RWPE1 (cell line): ENCODE results near the gene RIT1.
"Not testable (repeated sequence)": the region's sequence is repeated elsewhere in the genome, so short reads cannot be mapped to it uniquely, and the experiment has no call there.

ENCODE experiments used
- CTCF ChIA-PET: fragments of 350-600 bp; sonication (Branson Sonifier 250); formaldehyde crosslinking; extraction: SDS; loops from one replicate; lab custom pipeline; 2021; lab: Yijun Ruan, JAX
- POLR2A ChIA-PET: fragments of 400-600 bp; formaldehyde crosslinking; extraction: SDS; loops from one replicate; lab custom pipeline; 2020; ENCODE audit warnings: antibody characterized with exemption; ENCODE audit not compliant: low non-redundant PET; lab: Yijun Ruan, JAX
- DNase-seq: peaks from one replicate; pipeline ENCODE4 v3.0.0; 2012; ENCODE audit warnings: low spot score
- H3K27ac ChIP-seq: fragments of 450-650 bp; 2 replicates; pipeline ENCODE4 v1.5.1; 2017
- TF ChIP-seq, protein P1 (sequence below): fragments of 450-650 bp; conservative IDR thresholded peaks from 2 replicates; pipeline ENCODE4 v1.5.1; 2017; ENCODE audit warnings: low read depth, mild to moderate bottlenecking

RIT1 gene

DNA sequence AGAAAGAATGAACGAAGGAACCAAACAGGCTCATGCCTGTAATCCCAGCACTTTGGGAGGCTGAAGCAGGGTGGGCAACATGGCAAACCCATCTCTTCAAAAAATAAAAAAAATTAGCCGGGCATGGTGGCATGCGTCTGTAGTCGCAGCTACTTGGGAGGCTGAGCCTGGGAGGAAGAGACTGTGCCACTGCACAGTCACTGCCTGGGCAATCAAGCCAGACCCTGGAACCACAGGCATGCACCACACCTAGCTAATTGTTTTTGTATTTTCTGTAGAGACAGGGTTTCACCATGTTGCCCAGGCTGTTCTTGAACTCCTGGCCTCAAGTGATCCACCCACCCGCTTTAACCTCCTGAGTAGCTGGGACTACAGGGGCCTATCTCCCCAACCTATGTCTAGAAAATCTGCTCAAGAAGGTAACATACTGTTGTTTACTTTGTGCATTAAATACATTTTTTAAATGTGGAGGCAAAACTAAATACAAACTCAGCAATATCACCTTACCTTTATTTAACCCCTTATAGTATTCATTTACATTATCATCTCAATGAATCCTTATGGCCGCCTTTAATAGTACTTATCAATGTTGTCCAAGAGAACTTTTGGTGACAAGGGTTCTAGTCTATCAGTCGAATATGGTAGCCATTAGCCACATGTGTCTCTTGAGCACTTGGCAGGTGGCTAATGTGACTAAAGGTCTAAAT, 20.3 kb upstream of the RIT1 start:
- POLR2A ChIA-PET, result interaction anchor here (0.6 to 0.7 kb wide), 2 partner anchors 43 to 54 kb away, joined by 3 to 4 read pairs; no protein-coding TSS in a partner anchor
- TF ChIP-seq, protein P1, sequence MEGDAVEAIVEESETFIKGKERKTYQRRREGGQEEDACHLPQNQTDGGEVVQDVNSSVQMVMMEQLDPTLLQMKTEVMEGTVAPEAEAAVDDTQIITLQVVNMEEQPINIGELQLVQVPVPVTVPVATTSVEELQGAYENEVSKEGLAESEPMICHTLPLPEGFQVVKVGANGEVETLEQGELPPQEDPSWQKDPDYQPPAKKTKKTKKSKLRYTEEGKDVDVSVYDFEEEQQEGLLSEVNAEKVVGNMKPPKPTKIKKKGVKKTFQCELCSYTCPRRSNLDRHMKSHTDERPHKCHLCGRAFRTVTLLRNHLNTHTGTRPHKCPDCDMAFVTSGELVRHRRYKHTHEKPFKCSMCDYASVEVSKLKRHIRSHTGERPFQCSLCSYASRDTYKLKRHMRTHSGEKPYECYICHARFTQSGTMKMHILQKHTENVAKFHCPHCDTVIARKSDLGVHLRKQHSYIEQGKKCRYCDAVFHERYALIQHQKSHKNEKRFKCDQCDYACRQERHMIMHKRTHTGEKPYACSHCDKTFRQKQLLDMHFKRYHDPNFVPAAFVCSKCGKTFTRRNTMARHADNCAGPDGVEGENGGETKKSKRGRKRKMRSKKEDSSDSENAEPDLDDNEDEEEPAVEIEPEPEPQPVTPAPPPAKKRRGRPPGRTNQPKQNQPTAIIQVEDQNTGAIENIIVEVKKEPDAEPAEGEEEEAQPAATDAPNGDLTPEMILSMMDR, result no peak
- no peak for DNase-seq
- peak overlapping the region; percentile 57 for H3K27ac ChIP-seq
- CTCF ChIA-PET, result no interaction called here

DNA sequence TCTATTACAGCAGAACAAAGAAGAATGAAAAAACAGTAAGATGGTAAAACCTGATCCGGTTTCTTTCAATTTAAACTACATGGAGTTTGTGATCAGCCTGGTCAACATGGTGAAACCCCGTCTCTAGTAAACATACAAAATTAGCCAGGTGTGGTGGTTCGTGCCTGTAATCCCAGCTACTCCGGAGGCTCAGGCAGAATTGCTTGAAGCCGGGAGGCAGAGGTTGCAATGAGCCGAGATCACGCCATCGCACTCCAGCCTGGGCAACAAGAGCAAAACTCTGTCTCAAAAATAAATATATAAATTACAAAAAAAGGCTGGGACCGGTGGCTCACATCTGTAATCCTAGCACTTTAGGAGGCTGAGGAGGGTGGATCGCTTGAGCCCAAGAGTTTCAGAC, 19.6 kb upstream of the RIT1 start:
- DNase-seq, CTCF ChIA-PET, POLR2A ChIA-PET: not testable (repeated sequence)
- H3K27ac ChIP-seq, result peak overlapping the region; percentile 57

DNA sequence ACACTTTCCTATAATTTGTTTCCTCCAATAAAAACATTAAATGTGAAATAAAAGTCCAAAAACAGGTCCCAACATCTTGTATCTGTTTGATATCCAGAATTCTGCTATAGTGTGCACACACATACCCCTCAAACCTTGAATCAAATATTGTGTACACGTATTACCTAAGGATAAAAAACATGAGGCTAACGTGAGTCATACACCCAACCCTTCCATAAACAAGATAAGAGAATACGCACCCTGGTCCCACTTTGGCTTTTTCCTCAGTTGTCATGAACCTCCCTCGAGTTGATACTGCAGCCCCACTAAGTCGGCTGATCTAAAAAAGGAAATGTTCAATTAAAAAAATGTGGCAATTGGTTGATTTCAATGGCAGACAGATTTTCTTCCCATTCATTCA, 17.9 kb upstream of the RIT1 start:
- DNase-seq, result no peak
- POLR2A ChIA-PET, result no interaction called here
- CTCF ChIA-PET, result no interaction called here
- H3K27ac ChIP-seq, result no peak overlapping the region
- TF ChIP-seq, protein P1, result no peak

DNA sequence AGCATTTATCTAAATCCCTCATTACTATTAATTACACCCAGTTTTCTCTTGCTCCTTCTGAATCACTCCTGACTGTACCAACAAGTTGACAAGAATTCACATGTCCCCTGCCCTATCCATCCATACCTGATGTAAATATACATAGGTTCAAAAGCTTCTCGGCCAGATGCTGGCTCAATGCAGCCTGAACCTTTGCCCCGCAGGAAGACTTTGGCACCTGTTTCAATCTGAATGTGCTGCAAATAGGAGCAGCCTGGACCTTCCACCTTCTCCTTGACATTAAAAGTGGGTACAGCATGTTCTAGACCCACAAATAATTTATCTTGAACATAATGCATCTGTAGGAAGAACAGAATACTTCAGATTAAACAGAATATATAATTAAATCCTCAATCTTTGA, 14.4 kb upstream of the RIT1 start:
- ChIA-PET POLR2A (no interaction called here), CTCF (no interaction called here)

DNA sequence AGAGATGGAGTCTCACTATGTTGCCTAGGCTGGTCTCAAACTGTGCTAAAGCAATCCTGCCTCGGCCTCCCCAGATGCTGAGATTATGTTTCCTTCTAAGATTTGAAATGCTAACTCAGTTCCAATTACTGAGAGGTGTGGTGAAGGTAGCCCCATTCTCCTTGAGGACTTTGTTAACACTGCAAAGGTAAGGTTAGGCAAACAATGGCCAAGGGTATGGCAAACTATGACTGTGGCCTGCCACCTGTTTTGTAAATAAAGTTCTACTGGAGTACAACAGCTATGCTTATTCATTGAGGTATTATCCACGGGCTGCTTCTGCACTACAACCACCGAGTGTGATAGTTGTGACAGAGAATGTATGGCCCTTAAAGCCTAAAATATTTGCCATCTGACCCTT, 9.6 kb upstream of the RIT1 start:
- DNase-seq, result no peak
- POLR2A ChIA-PET, result no interaction called here
- CTCF ChIA-PET, result no interaction called here

More for the DNA sequence above, 14.4 kb upstream of the RIT1 start:
- H3K27ac ChIP-seq, result no peak overlapping the region
- TF ChIP-seq, protein P1, result no peak
- DNase-seq, result no peak

DNA sequence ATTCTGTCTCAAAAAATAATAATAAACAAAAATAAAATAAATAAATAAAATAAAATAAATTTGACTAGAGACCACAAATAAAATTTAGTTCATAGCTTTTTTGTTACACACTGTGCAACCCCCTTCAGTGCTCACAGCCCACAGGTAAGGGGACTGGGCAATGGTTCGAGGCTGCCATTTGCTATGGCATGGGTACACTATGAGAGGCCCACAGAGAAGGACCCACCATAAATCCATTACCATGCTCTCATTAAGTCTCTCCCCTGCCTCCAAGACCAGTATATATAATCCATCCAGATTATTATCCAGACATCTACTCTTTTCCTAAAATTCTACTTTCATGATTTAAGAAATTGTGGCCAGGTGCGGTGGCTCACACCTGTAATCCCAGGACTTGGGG, 8.7 kb upstream of the RIT1 start:
- POLR2A ChIA-PET, result interaction anchor here (0.7 kb wide), 1 partner anchor 359 kb away, joined by 3 read pairs; no protein-coding TSS in a partner anchor
- TF ChIP-seq, protein P1, result no peak
- no peak for DNase-seq
- H3K27ac ChIP-seq, result no peak overlapping the region
- CTCF ChIA-PET, result no interaction called here

More for the DNA sequence above, 9.6 kb upstream of the RIT1 start:
- TF ChIP-seq, protein P1, result no peak
- H3K27ac ChIP-seq, result no peak overlapping the region

DNA sequence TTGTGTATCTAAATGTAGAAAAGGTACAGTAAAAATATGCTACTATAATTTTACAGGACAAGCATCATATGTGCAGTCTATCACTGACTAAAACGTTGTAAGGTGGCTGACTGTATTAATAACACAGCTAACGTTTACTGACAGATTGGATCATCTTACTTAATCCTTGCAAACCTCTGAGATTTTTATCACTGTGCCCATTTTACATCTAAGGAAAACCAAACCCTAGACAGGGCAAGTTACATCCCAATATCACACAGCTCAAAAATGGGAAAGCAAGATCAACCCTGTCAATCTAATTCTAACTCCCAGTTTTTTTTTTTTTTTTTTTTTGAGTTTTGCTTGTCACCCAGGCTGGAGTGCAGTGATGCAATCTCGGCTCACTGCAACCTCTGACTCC, 7.5 kb upstream of the RIT1 start:
- POLR2A ChIA-PET, result no interaction called here

More for the DNA sequence above, 7.5 kb upstream of the RIT1 start:
- no peak for DNase-seq
- TF ChIP-seq, protein P1, result no peak
- CTCF ChIA-PET, result interaction anchor here (0.7 kb wide), 1 partner anchor 23 kb away, joined by 4 read pairs; no protein-coding TSS in a partner anchor
- H3K27ac ChIP-seq, result no peak overlapping the region
